PC-3 (cell line): ENCODE data around the gene CCNQ. TPM values are rescaled to one million over a fixed set of nuclear protein-coding genes. Genes with fewer than 3 reads are reported as not detected.

Experiments
- ATAC-seq: fragments of 200-7000 bp; cut with Tn5 transposase; 2 replicates; pipeline ENCODE4 v1.9.1; 2020; ENCODE audit warnings: mild to moderate bottlenecking, moderate library complexity
- BruUV-seq: library from RNA; stranded (reverse); fragments of 400-500 nt; replicated peaks from 2 replicates; lab custom pipeline; 2021; lab: Mats Ljungman, UMichigan
- CTCF ChIA-PET: fragments of 300-600 bp; sonication (Branson Sonifier 250); formaldehyde crosslinking; loops from one replicate; lab custom pipeline; 2022; ENCODE audit warnings: antibody characterized with exemption; lab: Charles Lee
- POLR2A ChIA-PET: fragments of 300-600 bp; sonication (Branson Sonifier 250); formaldehyde crosslinking; loops from one replicate; lab custom pipeline; 2022; ENCODE audit warnings: antibody characterized with exemption; ENCODE audit not compliant: unreplicated experiment; lab: Charles Lee
- DNase-seq: peaks from one replicate; pipeline ENCODE4 v3.0.0-alpha.2; 2015
- H2AFZ ChIP-seq: fragments of 300-600 bp; sonication (generic); 2 replicates; pipeline ENCODE4 v1.6.0; 2016; ENCODE audit warnings: antibody characterized with exemption, low read length
- H3F3A ChIP-seq: fragments of 300-600 bp; sonication (generic); one replicate; pipeline ENCODE4 v1.6.0; 2017; ENCODE audit warnings: antibody characterized with exemption, low read length, control low read depth, mild to moderate bottlenecking; ENCODE audit not compliant: unreplicated experiment
- H3K27ac ChIP-seq: fragments of 300-600 bp; sonication (generic); 2 replicates; pipeline ENCODE4 v1.5.1; 2016; ENCODE audit warnings: mild to moderate bottlenecking, low read length
- H3K27me3 ChIP-seq: fragments of 300-600 bp; sonication (generic); 2 replicates; pipeline ENCODE4 v1.6.1; 2016; ENCODE audit warnings: low read length, mixed read lengths
- H3K36me3 ChIP-seq: fragments of 300-600 bp; sonication (generic); 2 replicates; pipeline ENCODE4 v1.6.1; 2016; ENCODE audit warnings: low read depth, mixed run types, low read length, mixed read lengths
- H3K4me1 ChIP-seq: fragments of 300-600 bp; sonication (generic); 2 replicates; pipeline ENCODE4 v1.5.1; 2016; ENCODE audit warnings: low read length; ENCODE audit not compliant: insufficient read depth
- H3K4me2 ChIP-seq: fragments of 300-600 bp; sonication (generic); 2 replicates; pipeline ENCODE4 v1.6.0; 2016; ENCODE audit warnings: low read length
- H3K4me3 ChIP-seq: fragments of 300-600 bp; sonication (generic); 2 replicates; pipeline ENCODE4 v1.5.1; 2016; ENCODE audit warnings: mild to moderate bottlenecking, low read length, mixed read lengths
- H3K79me2 ChIP-seq: fragments of 300-600 bp; sonication (generic); 2 replicates; pipeline ENCODE4 v1.6.1; 2017; ENCODE audit warnings: low read length, mixed read lengths
- H3K9ac ChIP-seq: fragments of 300-600 bp; sonication (generic); 2 replicates; pipeline ENCODE4 v1.6.0; 2016; ENCODE audit warnings: mild to moderate bottlenecking, low read length
- H3K9me2 ChIP-seq: fragments of 300-600 bp; sonication (generic); replicated peaks from 2 replicates; pipeline ENCODE4 v1.6.1; 2016; ENCODE audit warnings: mixed run types, low read length, mixed read lengths
- H3K9me3 ChIP-seq: fragments of 300-600 bp; sonication (generic); 2 replicates; pipeline ENCODE4 v1.6.1; 2016; ENCODE audit warnings: low read length, mixed read lengths
- H4K20me1 ChIP-seq: fragments of 300-600 bp; sonication (generic); 2 replicates; pipeline ENCODE4 v1.6.1; 2016; ENCODE audit warnings: low read length, mixed read lengths
- CTCF ChIP-seq: fragments of 300-600 bp; sonication (generic); conservative IDR thresholded peaks from 2 replicates; pipeline ENCODE4 v1.5.1; 2017; ENCODE audit warnings: antibody characterized with exemption, low read depth, mild to moderate bottlenecking, low read length
- EZH2 ChIP-seq: fragments of 300-600 bp; sonication (generic); IDR thresholded peaks from one replicate; pipeline ENCODE4 v1.6.1; 2017; ENCODE audit warnings: antibody characterized with exemption, mild to moderate bottlenecking, low read length; ENCODE audit not compliant: unreplicated experiment
- EZH2phosphoT487 ChIP-seq: fragments of 300-600 bp; sonication (generic); IDR thresholded peaks from 2 replicates; pipeline ENCODE4 v1.6.1; 2018; ENCODE audit warnings: mild to moderate bottlenecking, antibody characterized with exemption, low read length, borderline replicate concordance
- intact Hi-C: fragments of 100-400 bp; cut with micrococcal nuclease; formaldehyde crosslinking; loops from 2 replicates; pipeline ENCODE4 v1.9.0; 2023
- total RNA-seq: library from RNA; depleted of rRNA; stranded (reverse); fragments of >200 nt; gene quantifications from 2 replicates; pipeline ENCODE4 v1.2.3, GENCODE V29; 2014

Gene CCNQ
- total RNA-seq, 1 experiment from 2014 or later, result 110 TPM

GRCh38 chrX:153610836-153611213 lies 11.9 kb upstream of the CCNQ start:
- no peak overlapping the region; the same call in 1 of the 2 replicates for H2AFZ ChIP-seq
- no peak for TF ChIP-seq CTCF
- no peak for TF ChIP-seq EZH2
- TF ChIP-seq EZH2phosphoT487, result no peak
- DNase-seq, result no peak
- no TSS peak for BruUV-seq
- no peaks in the 10 kb centered on the region for H3K9me2 ChIP-seq
- ChIA-PET CTCF (no interaction called here), POLR2A (no interaction called here)
- intact Hi-C loops, result no loop called here
- no peak overlapping the region for H3K4me3 ChIP-seq
- no peaks in the 10 kb centered on the region for H3K4me1 ChIP-seq
- no peak overlapping the region for H3K9ac ChIP-seq
- no peak overlapping the region for H3K4me2 ChIP-seq
- H3K27me3 ChIP-seq, result peaks cover 35% of the 10 kb centered on the region
- H3F3A ChIP-seq, result no peaks in the 10 kb centered on the region
- H3K79me2 ChIP-seq, result no peaks in the 10 kb centered on the region
- H3K9me3 ChIP-seq, result no peaks in the 10 kb centered on the region
- no peak for ATAC-seq
- no peaks in the 10 kb centered on the region for H4K20me1 ChIP-seq
- no peaks in the 10 kb centered on the region for H3K36me3 ChIP-seq
- H3K27ac ChIP-seq, result no peak overlapping the region

GRCh38 chrX:153609917-153610835 lies 11.2 kb upstream of the CCNQ start:
- Histone ChIP-seq H2AFZ (peak overlapping the region; percentile 65), H3K27ac (no peak overlapping the region), H4K20me1 (no peaks in the 10 kb centered on the region), H3K4me2 (peak overlapping the region; percentile 64), H3K9me3 (no peaks in the 10 kb centered on the region), H3K4me1 (no peaks in the 10 kb centered on the region), H3K9me2 (no peaks in the 10 kb centered on the region), H3K79me2 (no peaks in the 10 kb centered on the region), H3K36me3 (no peaks in the 10 kb centered on the region), H3F3A (no peaks in the 10 kb centered on the region), H3K4me3 (peak overlapping the region; percentile 40; the same call in 1 of the 2 replicates), H3K9ac (no peak overlapping the region), H3K27me3 (peaks cover 29% of the 10 kb centered on the region)
- peak; percentile 67 for DNase-seq
- ChIA-PET POLR2A (interaction anchor here (0.7 kb wide), 1 partner anchor 682 kb away, joined by 3 read pairs; no protein-coding TSS in a partner anchor), CTCF (interaction anchor here (1.5 kb wide), 1 partner anchor 58 kb away, joined by 6 read pairs; no protein-coding TSS in a partner anchor)
- TF ChIP-seq EZH2, result no peak
- TF ChIP-seq EZH2phosphoT487, result no peak
- TF ChIP-seq CTCF, result peak; percentile 72
- intact Hi-C loops, result loop anchor here (2.0 kb wide), 1 partner anchor 59 kb away; no protein-coding TSS in a partner anchor
- ATAC-seq, result peak; percentile 94
- no TSS peak for BruUV-seq

GRCh38 chrX:153608806-153609205 lies 9.9 kb upstream of the CCNQ start:
- Histone ChIP-seq H3K36me3 (no peaks in the 10 kb centered on the region), H3K4me2 (no peak overlapping the region), H3K4me1 (no peaks in the 10 kb centered on the region), H3F3A (no peaks in the 10 kb centered on the region), H3K27ac (no peak overlapping the region), H3K79me2 (no peaks in the 10 kb centered on the region), H3K9me3 (no peaks in the 10 kb centered on the region), H3K4me3 (no peak overlapping the region), H3K9ac (no peak overlapping the region), H4K20me1 (no peaks in the 10 kb centered on the region), H3K27me3 (peaks cover 15% of the 10 kb centered on the region), H3K9me2 (no peaks in the 10 kb centered on the region), H2AFZ (no peak overlapping the region)
- ChIA-PET POLR2A (no interaction called here), CTCF (interaction anchor here (1.5 kb wide), 1 partner anchor 59 kb away, joined by 6 read pairs; no protein-coding TSS in a partner anchor)
- TF ChIP-seq CTCF (no peak), EZH2phosphoT487 (no peak), EZH2 (no peak)
- DNase-seq (no peak), ATAC-seq (no peak)
- no TSS peak for BruUV-seq
- intact Hi-C loops, result loop anchor here (2.0 kb wide), 1 partner anchor 60 kb away; no protein-coding TSS in a partner anchor
